DND-41 (cell line): ENCODE measurements around the gene MALRD1.

ENCODE experiments used
- CTCF ChIP-seq: IDR thresholded peaks from 2 replicates; pipeline ENCODE4 v1.5.1; 2012; ENCODE audit warnings: borderline replicate concordance, low read length, moderate library complexity, mild to moderate bottlenecking; ENCODE audit not compliant: poor library complexity, severe bottlenecking; ENCODE audit errors: extremely low read depth
- EZH2 ChIP-seq: IDR thresholded peaks from 3 replicates; pipeline ENCODE4 v1.6.1; 2012; ENCODE audit warnings: borderline replicate concordance, low read depth, mild to moderate bottlenecking, moderate library complexity, low read length, inconsistent platforms; ENCODE audit not compliant: severe bottlenecking

- TF ChIP-seq EZH2 (no peak), CTCF (no peak)
These were observed 735.1 kb downstream of the MALRD1 start for GRCh38 chr10:19783721-19784120.
